T1000 (cell line): ENCODE measurements around the gene GRK6.
A peak's percentile ranks its signal among the peaks of the same experiment; 100 is the strongest.

Source experiments
- DNase-seq: peaks from one replicate; lab custom pipeline; 2025; ENCODE audit warnings: mixed read lengths; lab: John Stamatoyannopoulos, UW

The GRK6 gene

DNA sequence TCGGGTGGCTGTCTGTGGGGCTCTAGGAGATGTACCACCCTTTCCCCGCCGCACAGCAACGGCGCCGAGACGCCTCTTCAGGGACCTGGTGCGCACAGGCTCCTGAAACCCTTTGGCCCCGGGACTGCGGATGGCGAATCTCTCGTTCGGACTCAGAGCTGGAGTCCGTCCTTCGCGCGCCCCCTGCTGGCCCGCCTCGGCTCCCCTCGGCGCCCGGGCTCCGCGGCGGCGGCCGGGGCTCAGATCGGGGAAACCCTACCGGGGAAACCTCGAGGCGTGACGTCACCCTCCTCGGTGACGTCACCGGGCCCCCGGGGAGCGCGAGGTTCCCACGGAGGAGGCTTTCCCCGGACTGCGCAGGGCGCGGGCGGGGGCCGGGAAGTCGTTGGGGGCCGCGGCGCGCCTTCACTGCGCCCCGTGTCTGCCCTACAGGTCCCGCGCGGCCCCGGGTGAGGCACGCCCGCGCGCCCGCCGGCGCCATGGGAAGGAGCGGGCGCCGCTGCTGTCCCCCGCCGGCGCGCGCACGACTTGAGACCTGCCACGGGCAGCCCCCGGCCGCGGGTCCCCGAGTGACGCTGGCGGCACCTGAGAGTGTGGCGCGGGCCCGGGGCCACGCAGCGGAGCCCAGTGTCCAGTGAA is 28.0 kb downstream of the GRK6 start:
- peak; percentile 86 for DNase-seq

DNA sequence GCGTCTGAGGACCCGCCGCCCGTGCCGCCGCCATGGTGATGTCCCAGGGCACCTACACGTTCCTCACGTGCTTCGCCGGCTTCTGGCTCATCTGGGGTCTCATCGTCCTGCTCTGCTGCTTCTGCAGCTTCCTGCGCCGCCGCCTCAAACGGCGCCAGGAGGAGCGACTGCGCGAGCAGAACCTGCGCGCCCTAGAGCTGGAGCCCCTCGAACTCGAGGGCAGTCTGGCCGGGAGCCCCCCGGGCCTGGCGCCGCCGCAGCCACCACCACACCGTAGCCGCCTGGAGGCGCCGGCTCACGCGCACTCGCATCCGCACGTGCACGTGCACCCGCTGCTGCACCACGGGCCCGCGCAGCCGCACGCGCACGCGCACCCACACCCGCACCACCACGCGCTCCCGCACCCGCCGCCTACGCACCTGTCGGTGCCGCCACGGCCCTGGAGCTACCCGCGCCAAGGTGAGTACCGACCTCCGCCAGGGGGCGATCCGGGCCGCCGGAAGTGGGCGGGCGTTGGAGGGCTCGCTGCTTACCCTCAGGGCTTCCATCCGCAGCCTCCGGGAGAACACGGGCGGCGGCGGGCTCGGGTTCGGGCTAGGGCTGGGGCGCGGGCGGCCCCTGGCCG is 28.7 kb downstream of the GRK6 start:
- DNase-seq = peak; percentile 55

DNA sequence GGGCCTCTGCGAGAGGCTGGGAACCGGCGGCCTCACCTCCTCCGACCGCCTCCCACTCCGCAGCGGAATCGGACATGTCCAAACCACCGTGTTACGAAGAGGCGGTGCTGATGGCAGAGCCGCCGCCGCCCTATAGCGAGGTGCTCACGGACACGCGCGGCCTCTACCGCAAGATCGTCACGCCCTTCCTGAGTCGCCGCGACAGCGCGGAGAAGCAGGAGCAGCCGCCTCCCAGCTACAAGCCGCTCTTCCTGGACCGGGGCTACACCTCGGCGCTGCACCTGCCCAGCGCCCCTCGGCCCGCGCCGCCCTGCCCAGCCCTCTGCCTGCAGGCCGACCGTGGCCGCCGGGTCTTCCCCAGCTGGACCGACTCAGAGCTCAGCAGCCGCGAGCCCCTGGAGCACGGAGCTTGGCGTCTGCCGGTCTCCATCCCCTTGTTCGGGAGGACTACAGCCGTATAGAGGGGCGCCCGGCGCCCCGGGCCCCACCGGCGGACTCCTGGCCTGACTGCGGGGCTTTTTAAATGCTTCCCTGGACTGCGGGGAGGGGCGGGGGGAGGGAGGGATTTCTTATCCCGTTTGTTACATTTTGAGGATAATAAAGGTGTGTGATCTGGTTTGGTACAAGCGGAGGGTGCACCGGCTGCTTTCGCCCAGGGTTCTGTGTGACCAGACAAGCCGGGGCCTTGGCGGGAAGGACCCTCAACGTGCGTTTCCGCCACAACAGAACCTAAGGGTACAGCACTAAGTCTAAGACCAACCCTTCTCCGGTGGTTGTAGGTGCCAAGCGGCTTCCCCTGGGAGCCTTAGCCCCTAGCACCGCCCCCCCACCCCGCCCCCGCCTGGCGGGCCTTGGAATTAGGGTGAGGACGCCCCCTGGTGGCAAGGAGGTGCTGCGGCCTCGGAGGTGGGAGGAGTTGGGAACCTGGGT is 29.4 kb downstream of the GRK6 start:
- peak; percentile 74 for DNase-seq

DNA sequence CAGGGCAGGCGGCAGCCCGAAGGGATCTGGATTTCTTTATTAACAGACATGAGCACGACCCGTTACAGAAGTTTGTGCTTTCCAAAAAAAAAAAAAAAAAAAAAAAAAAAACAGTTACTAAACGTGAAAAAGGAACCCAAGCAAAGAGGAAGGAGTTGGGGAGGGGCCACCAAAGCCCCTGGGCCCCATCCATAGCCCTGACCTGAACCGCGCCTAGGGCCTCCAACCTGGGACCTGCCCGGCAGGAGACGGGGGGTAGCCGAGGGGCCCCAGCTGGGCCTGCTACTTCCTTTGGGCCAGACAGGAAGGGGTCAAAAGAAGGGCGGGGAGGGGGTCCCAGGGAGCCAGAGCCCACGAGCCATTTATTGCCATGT is 30.1 kb downstream of the GRK6 start:
- no peak for DNase-seq

DNA sequence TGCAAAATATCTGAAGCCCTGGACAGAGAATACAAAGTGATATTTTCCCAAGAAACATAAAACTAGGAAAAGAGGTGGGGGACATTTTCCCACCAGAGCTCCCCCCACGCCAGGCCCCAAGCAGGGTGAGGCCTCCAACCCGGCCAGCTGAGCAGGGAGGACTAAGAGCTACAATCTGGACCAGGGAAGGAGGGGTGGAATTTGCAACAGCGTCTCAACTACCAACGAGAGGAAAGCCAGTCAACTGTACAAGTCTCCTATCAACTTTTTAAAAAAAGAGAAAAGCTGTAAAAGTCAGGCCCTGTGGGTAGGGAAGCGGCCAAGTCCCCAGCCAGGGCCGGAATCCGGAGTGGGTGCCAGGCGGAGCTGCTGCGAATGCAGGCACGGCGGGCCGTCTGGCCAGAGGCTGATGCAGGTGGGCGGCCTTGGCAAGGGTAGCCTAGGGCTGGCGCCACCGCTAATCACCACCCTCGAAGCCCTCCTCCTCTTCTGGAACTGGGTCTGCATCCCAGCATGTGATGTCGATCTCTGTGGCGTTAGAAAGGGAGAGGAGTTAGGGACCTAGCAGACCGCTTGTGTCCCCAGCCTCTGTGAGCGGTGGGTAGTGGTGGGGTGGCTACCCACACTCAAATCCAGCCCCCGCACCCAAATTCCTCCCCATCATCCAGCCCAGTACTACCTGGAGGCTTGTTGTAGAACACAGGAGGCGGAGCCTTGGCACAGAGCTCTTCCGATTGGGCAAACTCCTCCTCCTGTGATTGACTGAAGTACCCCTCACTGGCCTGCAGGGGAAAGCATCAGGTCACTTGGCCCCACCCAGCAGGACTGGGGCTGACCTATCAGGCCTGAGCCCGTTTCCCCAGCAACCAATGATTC is 30.7 kb downstream of the GRK6 start:
- DNase-seq = peak; percentile 86

DNA sequence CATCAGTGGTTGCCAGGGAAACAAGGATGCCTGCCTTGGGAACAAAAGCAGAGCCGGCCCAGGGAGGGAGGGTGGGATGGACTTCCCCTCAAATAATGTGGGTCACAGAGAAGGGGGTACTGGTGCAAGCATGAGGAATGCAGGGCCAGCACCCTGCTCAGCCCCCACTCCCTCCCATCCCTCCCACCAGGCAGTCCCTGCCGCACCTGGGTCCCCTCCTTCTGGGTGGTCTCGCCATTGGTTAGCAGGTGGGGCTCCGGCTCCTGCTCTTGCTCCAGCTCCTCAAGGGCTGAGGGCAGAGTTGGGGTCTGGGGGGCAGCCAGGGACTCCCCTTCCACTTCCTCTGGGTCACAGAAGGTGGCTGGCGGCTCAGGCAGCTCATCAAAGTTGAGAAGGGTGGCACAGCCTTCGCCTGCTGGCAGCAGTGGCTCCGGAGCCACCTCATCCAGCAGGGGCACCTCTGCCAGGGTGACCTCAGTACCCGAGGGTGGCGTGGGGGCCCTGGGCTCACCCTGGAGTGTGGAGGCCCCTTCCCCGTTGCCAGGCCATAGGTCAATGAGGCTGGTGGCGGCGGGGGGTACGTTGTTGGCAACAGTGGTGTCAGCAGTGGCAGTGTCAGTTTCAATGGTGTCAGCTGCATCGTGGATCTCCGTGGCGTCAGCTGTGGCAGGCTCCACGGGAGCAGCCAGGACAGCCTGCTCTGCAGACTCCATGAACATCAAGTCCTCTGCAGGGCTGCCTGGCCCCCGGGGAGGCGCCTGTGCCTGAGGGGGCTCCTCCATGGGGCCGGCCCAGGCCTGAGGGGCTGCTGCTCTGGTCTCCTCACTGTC is 31.6 kb downstream of the GRK6 start:
- DNase-seq = no peak

DNA sequence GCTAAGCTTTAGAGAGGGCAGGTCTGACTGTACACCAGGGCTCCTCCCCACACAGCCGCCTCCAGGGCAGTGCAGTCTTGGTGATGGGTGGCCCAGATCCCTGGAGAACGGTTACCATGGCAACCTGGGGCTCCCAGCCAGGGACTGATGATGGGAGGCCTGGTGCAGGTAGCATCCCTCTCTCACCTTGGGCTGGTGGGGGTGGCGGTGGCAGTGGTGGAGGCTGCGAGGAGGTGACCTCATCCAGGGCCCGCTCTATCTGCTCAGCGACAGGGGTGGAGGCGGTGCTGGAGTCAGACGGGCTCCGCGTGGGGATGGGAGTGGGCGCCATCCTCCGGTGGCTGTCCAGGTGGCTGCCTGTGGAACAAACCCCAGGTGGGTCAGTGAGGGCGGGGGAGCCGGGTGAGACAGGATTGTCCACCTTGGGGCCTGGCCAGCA is 32.5 kb downstream of the GRK6 start:
- DNase-seq = no peak

DNA sequence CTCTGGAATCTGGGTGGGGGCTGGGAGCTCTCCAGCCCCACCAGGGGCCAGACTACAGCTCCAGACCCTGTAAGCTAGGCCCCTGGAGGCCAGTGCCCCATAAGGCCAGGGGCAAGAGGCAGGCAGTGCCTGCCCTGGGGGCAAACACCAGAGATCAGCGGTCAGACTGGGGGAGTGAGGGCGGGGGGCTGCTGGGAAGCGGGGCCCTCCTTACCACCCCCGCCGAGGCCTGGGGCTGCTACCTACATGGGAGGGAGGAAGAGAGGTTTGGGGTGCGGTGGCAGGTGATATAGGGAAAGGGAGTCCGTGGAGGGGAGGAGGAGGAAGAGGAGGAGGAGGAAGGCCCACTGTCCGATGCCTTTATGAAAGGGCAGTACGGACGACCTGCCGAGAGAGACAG is 32.9 kb downstream of the GRK6 start:
- DNase-seq = no peak

DNA sequence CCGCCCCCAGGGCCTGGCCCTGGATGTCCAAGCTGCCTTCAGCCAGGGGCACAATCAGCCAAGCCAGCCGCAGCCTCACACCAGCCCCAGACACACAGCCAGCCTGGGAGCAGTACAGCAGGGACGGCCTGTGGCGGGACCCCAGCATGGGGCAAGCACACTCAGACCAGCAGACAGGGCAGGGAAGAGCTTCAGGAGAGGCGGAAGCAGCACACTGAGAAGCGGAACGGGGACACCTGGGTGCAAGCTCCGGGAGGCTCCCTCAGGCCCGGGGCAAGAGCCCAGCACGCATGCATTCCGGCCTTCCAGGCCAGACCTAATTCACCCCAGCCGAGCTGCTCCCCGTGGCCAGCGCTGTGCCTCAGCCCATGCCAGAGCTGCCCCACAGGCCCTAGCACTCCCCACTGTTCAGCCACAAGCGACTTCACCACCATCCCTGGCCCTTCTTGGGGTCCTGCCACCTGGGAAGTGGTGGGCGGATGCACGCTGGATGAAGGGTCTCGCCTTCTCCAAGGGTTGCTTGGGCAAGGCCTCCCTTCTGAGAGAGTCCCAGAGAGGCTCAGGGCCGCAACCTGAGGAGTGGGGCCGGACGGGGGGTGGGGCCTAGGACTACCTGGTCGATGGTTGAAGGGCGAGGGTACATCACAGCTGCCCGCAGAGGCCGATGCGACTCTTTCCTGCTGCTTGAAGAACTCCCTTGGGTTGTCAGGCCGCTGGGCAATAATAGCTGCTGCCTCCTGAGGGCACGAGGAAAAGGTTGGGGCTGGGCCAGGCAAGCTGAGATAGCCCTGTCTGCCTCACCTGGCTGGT is 33.5 kb downstream of the GRK6 start:
- no peak for DNase-seq

DNA sequence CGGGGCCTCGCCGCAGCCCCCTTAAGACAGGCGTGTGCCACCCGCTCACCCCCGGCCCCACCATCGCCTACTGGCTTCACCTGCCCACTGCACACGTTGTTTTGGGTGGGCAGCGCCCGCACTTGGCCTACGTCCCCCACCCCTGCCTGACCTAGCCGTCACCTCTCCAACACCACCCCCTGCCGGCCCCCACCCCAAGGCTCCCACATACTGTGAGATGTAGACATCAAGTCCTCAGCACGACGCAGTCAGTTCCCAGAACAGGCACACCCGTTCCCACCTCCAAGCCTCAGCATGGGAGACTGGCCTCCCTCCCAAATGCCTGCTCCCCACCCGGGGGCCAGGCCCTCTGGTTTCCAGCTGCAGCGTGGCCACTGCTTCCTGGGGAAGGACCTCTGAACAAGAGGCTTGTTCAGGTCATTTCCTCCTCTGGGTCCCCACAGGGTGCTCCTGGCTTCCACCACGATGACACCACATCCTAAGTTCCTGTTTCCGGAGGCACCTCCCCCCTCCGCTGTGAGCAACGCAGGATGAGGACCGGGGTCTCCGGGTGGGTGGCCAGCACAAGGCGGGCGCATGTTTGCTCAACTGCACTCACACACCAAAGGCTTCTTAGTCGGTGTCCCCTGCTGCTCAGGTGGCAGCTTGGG is 35.7 kb downstream of the GRK6 start:
- no peak for DNase-seq

DNA sequence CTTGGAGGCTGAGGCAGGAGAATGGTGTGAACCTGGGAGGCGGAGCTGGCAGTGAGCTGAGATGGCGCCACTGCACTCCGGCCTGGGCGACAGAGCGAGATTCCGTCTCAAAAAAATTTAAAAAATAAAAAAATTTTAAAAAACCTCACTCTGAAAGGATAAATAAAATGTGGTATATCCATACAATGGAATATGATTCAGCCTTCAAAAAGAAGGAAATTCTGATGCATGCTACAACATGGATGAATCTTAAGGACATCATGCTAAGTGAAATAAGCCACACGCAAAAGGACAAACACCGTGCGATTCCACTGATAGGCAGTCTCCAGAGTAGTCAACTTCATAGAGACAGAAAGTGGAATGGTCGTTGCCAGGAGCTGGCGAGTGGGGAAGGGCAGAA is 38.6 kb downstream of the GRK6 start:
- DNase-seq = no peak

DNA sequence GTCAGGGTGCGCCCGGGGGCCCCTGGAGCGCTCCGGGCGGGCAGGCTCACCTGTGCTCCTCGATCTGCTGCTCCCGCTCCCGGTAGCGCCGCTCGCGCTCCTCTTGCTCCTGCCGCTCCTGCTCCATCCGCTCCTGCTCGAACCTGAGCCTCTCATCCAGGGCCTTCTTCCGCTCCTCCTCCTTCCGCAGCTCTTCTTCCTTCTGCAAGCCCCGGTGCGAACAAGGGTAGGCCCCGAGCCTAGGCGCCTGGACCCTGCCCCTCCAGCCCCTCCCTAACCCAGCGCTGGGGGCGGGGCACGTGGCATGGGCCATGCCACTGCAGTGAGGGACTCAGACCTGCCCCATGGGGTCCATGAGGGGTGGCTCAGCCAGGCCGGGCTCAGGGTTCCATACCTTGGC is 40.4 kb downstream of the GRK6 start:
- DNase-seq = no peak

DNA sequence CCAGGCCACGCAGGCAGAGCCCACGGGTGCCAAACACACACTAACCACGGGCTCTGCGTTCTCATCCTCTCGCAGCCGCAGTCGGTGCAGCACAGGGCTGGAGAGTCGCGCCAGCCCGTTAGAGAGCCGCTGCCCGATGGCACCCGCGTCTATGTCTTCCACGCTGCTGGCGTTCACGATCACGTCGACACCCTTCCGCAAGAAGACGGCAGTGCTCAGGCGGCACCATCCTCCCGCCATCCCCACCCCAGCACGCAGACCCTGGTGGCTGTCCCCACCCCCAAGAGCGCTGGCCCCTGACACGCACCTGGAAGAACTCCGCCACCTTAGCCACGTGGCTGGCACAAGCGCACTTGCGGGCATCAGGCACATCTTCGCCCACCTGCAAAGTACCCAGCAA is 41.0 kb downstream of the GRK6 start:
- DNase-seq = no peak

DNA sequence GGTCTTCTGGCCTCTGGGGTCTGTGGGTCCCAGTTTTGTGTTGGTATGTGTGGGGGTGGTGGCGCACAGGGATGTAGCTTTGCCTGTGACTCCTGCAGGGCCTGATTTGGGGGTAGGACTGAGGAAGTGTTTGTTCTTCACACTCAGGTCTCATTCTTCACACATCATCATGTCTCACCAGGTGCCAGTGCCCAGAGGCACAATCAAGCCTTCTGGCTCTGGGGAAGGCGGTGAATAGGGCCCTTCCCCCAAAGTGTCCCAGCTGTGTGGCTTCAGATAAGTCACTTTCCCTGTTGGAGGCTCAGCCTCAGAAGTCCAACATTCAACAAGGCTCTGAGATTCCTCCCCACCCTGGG is 41.8 kb downstream of the GRK6 start:
- DNase-seq = no peak

DNA sequence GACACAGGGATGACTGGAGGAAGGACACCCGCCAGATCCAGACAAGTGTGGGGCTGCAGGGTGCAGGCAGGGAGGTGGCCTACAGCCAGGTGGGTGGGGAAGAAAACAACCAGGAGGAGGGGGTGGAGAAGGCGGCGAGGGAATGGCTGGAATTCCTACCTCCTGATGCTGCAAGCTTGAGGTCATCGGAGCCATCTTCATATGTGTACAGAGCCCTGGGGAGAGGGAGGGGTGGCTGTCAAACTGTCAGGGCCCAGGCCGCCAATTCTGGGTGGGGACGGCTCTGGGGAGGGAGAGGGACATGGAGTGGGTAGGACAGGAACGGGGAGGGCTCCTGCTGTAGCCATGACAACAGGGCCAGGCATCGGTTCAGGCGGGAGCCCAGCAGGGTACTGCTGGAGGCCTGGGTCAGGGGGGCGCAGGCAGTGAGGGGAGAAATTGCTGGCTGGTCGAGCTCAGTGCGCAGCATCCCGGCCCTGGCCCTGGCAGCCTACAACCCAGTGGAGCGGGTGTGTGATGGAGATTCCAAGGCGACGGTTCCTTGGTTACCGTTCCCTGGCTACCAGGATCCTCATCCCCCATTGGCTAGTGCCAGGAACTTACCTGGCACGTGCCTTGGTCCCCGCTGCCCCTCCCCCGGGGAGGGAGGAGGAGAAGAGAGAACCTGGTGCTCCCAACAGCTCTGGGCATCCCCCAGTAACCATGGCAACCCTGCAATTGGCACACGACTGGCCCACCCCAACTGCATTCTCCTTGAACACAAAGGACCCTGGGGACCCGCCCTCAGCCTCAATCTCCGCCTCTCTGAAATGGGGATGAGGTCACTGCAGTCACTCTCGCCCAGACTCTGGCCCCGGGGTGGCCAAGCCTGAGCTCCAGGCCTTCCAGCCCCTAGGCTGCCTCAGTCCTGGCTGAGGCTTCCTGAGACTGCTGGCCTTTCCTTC is 42.5 kb downstream of the GRK6 start:
- DNase-seq = peak; percentile 29

DNA sequence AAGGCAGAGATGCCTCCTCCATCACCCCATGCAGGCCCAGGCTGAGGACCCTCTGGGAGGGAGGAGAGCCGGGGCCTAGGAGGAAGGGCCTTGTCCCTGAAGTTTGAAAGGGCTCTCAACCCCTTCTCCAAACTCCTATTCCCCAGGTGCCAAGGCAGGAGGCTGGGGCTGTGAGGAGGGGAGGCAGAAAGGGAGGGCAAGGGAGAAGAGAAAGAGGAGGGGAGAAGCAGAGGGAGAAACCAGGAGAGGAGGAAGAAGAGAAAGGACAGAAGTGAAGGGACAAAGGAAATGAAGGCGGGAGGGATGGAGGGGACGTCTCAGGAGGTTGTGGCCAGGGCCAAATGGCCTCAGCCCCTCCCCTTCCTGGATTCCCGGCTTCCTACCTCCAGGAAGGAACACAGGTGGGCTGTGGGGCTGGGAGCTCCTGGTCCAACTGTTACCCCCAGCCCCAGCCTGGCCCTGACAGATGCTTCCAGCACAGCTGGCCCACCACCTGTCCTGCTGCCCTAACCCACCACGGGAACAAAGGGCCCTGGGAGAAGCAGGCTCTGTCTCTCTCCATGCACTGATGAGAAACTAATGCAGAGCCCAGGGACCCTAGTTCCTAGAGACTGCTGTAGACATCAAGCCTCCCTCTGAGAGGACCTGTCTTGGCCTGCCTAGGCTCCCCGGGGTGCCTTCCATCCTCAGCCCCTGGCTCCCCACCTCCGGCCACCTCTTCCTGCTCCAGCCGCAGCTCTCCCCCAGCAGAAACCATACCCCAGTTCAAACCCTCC is 43.5 kb downstream of the GRK6 start:
- DNase-seq = no peak

DNA sequence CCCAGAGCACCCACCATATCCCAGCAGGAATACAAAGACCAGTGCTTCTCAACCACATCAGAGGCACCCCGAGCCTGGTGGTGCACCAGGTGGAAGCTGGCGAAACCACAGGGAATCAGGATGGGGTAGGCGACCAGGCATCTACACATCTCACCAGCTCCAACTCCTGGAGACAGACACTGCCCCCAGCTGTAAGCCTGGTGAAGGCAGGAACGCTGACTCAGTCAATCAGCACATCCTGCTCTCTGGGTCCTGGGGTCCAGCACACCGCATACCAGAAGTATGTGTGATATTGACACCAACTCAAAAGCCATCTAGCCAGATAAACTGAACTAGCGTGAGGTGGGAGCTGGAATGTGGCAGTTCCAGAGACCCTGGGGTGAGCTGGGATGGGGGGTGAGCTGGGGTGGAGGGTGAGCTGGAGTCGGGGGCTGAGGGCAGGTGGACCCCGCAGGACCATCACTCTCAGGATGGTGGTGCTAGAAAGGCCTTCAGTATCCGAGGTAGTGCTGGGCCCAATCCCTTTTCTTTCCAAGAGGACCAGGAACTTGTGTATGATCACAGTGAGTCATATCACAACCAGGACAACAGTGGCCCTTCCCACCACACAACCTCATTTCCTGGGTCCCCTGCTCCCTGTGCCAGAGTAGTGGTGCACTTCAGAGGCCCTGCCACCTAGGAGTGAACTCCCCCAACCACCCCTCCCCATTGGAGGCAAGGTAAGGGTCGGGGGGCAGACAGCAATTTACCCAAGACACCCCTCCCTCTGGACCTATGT is 44.5 kb downstream of the GRK6 start:
- DNase-seq = no peak
